GM18520 (cell line): ENCODE measurements around the gene RITA1.
"Not testable (repeated sequence)": the region's sequence is repeated elsewhere in the genome, so short reads cannot be mapped to it uniquely, and the experiment has no call there.

Experiments
- ATAC-seq: cut with Tn5 transposase; IDR thresholded peaks from one replicate; pipeline ENCODE4 v1.9.1; 2021; ENCODE audit not compliant: unreplicated experiment

RITA1 gene

GRCh38 chr12:113201187-113202177 is 16.0 kb downstream of the RITA1 start:
- ATAC-seq = no peak

DNA sequence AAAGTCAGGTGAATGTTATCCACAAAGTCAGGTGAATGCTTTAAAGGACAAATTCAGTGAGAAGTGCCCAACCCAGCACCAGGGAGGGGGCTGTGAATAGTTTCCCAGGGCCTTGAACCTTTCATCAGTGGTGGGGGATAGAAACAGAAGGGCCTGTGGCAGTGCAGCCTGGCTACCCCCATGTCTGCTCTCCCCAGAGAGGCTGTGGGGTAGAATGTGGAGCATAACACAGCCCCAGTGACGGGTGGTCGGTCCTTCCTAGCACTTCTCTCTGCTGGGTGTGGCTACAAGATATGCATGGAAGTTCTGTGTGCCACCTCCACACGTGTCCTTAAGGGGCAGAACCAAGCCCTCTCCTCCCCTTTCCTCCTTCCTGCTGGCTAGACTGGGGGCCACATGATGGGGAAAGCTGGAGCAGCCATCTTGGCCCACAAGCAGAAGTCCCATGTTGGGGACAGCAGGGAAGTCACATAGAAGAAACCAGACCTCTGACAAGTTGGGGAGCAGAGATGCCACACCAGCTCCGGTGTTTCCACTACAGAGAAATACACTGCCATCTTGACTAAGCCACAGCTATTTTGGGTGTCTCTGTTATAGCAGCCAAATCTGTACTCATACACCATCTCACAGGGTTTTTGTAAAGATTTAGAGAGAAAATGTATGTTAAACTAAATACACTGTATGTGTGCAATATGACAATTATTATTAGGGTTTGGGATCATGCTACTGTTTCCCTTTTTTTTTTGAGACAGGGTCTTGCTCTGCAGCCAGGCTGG is 17.0 kb downstream of the RITA1 start:
- no peak for ATAC-seq

DNA sequence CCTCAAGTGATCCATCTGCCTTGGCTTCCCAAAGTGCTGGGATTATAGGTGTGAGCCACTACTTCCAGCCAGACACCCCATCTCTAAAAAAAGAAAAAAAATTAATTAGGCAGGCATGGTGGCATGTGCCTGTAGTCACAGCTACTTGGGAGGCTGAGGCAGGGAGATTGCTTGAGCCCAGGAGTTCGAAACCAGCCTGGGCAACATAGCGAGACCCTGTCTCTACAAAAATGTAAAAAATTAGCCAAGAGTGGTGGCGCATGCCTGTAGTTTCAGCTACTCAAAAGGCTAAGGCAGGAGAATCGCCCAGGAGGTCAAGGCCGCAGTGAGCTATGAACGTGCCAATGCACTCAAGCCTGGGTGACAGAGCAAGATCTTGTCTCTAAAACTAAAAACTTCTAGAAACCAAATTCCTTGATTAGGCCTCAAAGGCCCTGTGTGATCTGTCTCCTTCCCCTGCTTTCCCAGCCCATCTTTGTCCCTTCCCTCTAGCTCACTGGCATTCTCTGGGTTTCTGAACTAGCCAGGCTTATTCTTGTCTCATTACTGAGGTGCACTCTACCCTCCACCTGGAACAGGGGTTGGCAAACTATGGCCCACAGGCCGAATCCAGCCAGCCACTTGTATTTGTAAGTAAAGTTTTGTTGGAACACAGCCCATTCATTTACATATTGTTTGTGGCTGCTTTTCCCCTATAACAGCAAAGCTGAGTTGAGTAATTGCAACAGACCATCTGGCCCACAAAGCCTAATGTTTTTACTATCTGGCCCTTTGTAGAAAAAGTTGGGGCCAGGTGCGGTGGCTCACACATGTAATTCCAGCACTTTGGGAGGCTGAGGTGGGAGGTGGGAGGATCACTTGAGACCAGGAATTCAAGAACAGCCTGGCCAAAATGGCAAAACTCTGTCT is 18.6 kb downstream of the RITA1 start:
- ATAC-seq = no peak

GRCh38 chr12:113204804-113205203 is 19.3 kb downstream of the RITA1 start:
- ATAC-seq = no peak

GRCh38 chr12:113206802-113207201 is 21.3 kb downstream of the RITA1 start:
- ATAC-seq = not testable (repeated sequence)

- ATAC-seq = no peak
These were observed 22.1 kb downstream of the RITA1 start for GRCh38 chr12:113207613-113208040.

GRCh38 chr12:113208041-113208934 is 22.8 kb downstream of the RITA1 start:
- ATAC-seq = peak; percentile 73

- no peak for ATAC-seq
These were observed 25.6 kb downstream of the RITA1 start for GRCh38 chr12:113211160-113211559.

GRCh38 chr12:113214895-113215400 is 29.4 kb downstream of the RITA1 start:
- ATAC-seq = peak; percentile 52

DNA sequence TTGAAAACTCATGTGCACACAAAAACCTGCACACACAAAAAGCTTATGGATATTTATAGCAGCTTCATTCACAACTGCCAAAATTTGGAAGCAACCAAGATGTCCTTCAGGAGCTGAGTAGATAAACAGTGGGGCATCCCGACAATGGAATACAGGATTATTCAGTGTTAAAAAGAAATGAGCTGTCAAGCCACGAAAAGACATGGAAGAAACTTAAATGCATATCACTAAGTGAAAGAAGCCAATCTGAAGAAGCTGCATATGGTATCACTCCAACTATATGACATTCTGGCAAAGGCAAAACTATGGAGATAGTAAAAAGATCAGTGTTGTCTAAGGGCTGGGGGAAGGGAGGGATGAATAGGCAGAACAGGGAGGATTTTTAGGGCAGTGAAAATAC is 30.5 kb downstream of the RITA1 start:
- ATAC-seq = no peak

GRCh38 chr12:113220593-113221180 is 35.2 kb downstream of the RITA1 start:
- ATAC-seq = no peak

- ATAC-seq = peak; percentile 91
These were observed 35.9 kb downstream of the RITA1 start, which contains the start of gene TPCN1 for GRCh38 chr12:113221181-113221996. TPCN1 (plus strand) TSS chr12:113221464; CDS start chr12:113226853, 5,389 bp downstream.

DNA sequence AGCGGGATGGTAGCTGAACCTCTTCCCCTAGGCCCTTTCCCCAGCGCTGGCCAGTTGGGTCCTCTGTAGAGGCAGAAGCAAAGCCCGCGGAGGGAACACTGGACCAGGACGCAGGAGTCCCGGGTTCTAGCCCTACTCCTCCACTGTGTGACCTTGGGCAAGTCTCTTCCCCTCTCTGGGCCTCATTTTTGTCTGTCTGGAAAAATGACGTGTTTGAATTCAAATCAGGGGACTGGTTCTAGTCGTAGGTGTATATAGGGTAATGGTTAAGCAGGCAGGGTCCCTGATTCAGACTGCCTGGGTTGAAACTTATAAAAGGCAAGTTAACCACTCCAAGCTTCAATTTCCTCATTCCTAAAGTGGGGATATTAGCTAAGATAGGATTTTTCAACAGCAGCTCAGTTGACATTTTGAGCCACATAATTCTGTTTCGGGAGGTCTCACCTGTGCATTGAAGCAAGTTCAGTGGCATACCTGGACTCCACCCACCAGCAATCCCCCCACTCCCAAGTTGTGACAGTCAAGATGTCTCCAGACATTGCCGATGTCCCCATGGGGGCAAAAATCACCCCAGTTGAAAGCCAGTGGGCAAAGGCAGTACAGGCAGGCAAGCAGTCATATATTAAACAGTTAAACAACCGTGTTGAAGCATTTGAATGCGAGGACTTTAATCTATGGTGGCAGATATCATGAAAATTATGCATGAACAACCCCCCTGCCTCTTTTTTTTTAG is 36.6 kb downstream of the RITA1 start:
- no peak for ATAC-seq

DNA sequence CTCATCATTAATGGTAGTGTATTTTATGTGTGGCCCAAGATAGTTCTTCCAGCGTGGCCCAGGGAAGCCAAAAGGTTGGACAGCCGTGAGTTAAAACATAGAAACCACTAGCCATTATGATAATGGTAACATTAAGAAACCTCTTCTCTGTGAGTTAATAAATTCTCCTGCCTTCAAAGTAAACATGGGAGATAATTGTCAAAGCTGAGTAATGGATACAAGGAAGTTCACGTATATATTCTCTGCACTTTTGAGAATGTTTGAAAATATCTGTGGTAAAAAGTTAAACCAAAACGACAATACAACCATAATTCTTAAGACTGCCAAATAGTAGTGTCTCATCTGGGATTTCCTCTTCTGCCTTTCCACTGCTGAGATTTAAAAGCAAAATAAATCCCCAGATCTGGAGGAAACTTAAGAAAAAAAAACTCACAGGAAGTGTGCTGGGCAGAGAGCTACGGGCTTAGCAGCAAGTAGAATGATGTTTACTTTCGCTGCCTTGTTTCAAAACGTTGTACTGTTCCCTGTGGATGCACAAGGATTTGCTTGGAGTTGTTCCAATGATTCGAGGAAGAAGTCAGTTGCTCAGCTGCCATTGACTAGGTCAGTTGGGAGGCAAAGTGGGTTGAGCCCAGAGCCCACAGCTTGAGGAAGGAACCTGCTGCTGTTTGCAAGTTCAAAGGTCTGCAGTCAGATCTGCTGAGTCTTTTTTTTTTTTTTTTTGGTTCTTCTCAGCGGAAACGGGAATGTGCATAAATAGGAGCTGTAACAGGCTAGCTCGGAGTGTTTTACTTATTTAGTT is 37.4 kb downstream of the RITA1 start:
- no peak for ATAC-seq

DNA sequence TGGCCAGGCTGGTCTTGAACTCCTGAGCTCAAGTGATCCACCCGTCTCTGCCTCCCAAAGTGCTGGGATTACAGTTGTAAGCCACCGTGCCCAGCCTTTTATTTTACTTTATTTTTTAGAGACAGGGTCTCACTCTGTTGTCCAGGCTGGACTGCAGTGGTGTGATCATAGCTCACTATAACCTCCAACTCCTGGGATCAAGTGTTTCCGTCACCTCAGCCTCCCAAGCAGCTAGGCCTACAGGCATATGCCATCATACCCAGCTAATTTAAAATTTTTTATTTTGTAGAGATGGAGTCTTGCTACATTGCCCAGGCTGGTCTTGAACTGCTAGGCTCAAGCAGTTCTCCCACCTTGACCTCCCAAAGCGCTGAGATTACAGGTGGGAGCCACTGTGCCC is 39.4 kb downstream of the RITA1 start:
- no peak for ATAC-seq

GRCh38 chr12:113226696-113227568 is 41.4 kb downstream of the RITA1 start:
- ATAC-seq = no peak
